HepG2 (cell line): ENCODE data around the gene ZFP36. TPM values are rescaled to one million over a fixed set of nuclear protein-coding genes. Genes with fewer than 3 reads are reported as not detected.

Experiments
- AHR ChIP-seq: IDR thresholded peaks from 2 replicates; pipeline ENCODE4 v1.6.1; 2018; ENCODE audit warnings: missing genetic modification reagents, missing compliant biosample characterization
- EED ChIP-seq: sonication (generic); formaldehyde crosslinking; IDR thresholded peaks from 2 replicates; pipeline ENCODE4 v1.5.0; 2020; ENCODE audit warnings: mild to moderate bottlenecking, missing genetic modification reagents
- HOMEZ ChIP-seq: IDR thresholded peaks from 2 replicates; pipeline ENCODE4 v1.6.1; 2016; ENCODE audit warnings: low read depth
- IRF1 ChIP-seq: sonication (generic); formaldehyde crosslinking; IDR thresholded peaks from 2 replicates; pipeline ENCODE4 v1.4.0; 2020; ENCODE audit warnings: low read depth, mild to moderate bottlenecking, missing genetic modification reagents
- KLF11 ChIP-seq: IDR thresholded peaks from 2 replicates; pipeline ENCODE4 v1.6.1; 2016; ENCODE audit warnings: missing compliant biosample characterization
- MTERF4 ChIP-seq: sonication (generic); formaldehyde crosslinking; IDR thresholded peaks from 2 replicates; pipeline ENCODE4 v1.8.0; 2023; ENCODE audit warnings: mild to moderate bottlenecking, missing genetic modification reagents
- MXD3 ChIP-seq: IDR thresholded peaks from 2 replicates; pipeline ENCODE4 v1.6.1; 2016; ENCODE audit warnings: mild to moderate bottlenecking, missing biosample characterization, missing genetic modification reagents
- NFIB ChIP-seq: sonication (generic); formaldehyde crosslinking; IDR thresholded peaks from 2 replicates; pipeline ENCODE4 v1.9.0; 2021; ENCODE audit warnings: missing genetic modification reagents, mild to moderate bottlenecking, borderline replicate concordance
- PAX8 ChIP-seq: sonication (generic); formaldehyde crosslinking; IDR thresholded peaks from 2 replicates; pipeline ENCODE4 v1.8.0; 2022; ENCODE audit warnings: mild to moderate bottlenecking, missing genetic modification reagents, borderline replicate concordance
- PCBP1 ChIP-seq: fragments of 200-400 bp; formaldehyde crosslinking; IDR thresholded peaks from 2 replicates; pipeline ENCODE4 v1.6.1; 2017; ENCODE audit warnings: mild to moderate bottlenecking, low read depth, low read length, borderline replicate concordance
- THAP8 ChIP-seq: sonication (generic); formaldehyde crosslinking; IDR thresholded peaks from 2 replicates; pipeline ENCODE4 v1.5.1; 2020; ENCODE audit warnings: missing genetic modification reagents, mild to moderate bottlenecking, borderline replicate concordance
- ZNF232 ChIP-seq: sonication (generic); formaldehyde crosslinking; IDR thresholded peaks from 2 replicates; pipeline ENCODE4 v1.4.0; 2020; ENCODE audit warnings: missing genetic modification reagents, borderline replicate concordance
- ZNF281 ChIP-seq: sonication (generic); formaldehyde crosslinking; IDR thresholded peaks from 2 replicates; pipeline ENCODE4 v1.4.0; 2020; ENCODE audit warnings: missing genetic modification reagents, borderline replicate concordance
- ZNF337 ChIP-seq: sonication (generic); formaldehyde crosslinking; IDR thresholded peaks from 2 replicates; pipeline ENCODE4 v1.5.1; 2020; ENCODE audit warnings: missing genetic modification reagents, low read depth, mild to moderate bottlenecking, borderline replicate concordance
- ZNF484 ChIP-seq: sonication (generic); formaldehyde crosslinking; IDR thresholded peaks from 2 replicates; pipeline ENCODE4 v1.5.1; 2020; ENCODE audit warnings: mild to moderate bottlenecking, low read depth, missing genetic modification reagents, borderline replicate concordance
- ZNF597 ChIP-seq: sonication (generic); formaldehyde crosslinking; IDR thresholded peaks from 2 replicates; pipeline ENCODE4 v1.5.0; 2020; ENCODE audit warnings: missing genetic modification reagents
- ZNF772 ChIP-seq: sonication (generic); formaldehyde crosslinking; IDR thresholded peaks from 2 replicates; pipeline ENCODE4 v1.5.0; 2020; ENCODE audit warnings: mild to moderate bottlenecking, missing genetic modification reagents
- ZSCAN5A ChIP-seq: sonication (generic); formaldehyde crosslinking; IDR thresholded peaks from 2 replicates; pipeline ENCODE4 v1.8.0; 2022; ENCODE audit warnings: mild to moderate bottlenecking, missing genetic modification reagents, borderline replicate concordance
- polyA plus RNA-seq, 8 experiments: library from polyadenylated mRNA; depleted of rRNA in 3 of 8; stranded (reverse) in 7 of 8; unstranded in 1 of 8; fragments of >200 nt; fragmentation: Illumina TruSeq in 4 of 8; extraction: Trizol in 4 of 8; gene quantifications; 2 replicates each; pipeline versions ENCODE4 v1.2.1 to v1.2.3, GENCODE V29; 2011 to 2016; ENCODE audit warnings: low read depth in 4 of 8, missing spikeins in 1 of 8, mixed read lengths in 1 of 8; ENCODE audit not compliant: insufficient read depth in 1 of 8
- total RNA-seq, 5 experiments: library from RNA; depleted of rRNA; stranded (reverse); fragments of >200 nt; fragmentation: Illumina TruSeq; extraction: Trizol; gene quantifications; 2 replicates each; pipeline ENCODE4 v1.2.3, GENCODE V29; 2016; ENCODE audit warnings: low read depth in 1 of 5

The ZFP36 gene
- total and polyA plus RNA-seq, 2 of the 13 experiments (the other 11 are each of a cell fraction or from before 2014, with no cell fraction given) = 1.4 to 1.7 TPM

GRCh38 chr19:39410017-39410830 is 3.6 kb downstream of the ZFP36 start (continued):
- TF ChIP-seq NFIB (CRISPR knock-in tag) (no peak), THAP8 (CRISPR knock-in tag) (no peak), EED (CRISPR knock-in tag) (no peak), MXD3 (CRISPR knock-in tag) (no peak), IRF1 (CRISPR knock-in tag) (no peak), KLF11 (no peak), ZNF597 (CRISPR knock-in tag) (no peak), PCBP1 (no peak), PAX8 (CRISPR knock-in tag) (no peak), ZNF484 (CRISPR knock-in tag) (no peak), HOMEZ (no peak), ZSCAN5A (CRISPR knock-in tag) (peak; percentile 11; the same call in 1 of the 2 replicates), ZNF337 (CRISPR knock-in tag) (no peak), ZNF772 (CRISPR knock-in tag) (no peak), ZNF281 (no peak), ZNF232 (CRISPR knock-in tag) (no peak), MTERF4 (CRISPR knock-in tag) (no peak), AHR (CRISPR knock-in tag) (no peak)
